Measurements from ENCODE around the gene TUBB8B. TPM values are rescaled to one million over a fixed set of nuclear protein-coding genes. Genes with fewer than 3 reads are reported as not detected.
"Not testable (repeated sequence)": the region's sequence is repeated elsewhere in the genome, so short reads cannot be mapped to it uniquely, and the experiment has no call there.

TUBB8B gene
- total and polyA plus RNA-seq, 2 donors (not counting 1 experiment from before 2014, with no cell fraction given): 0.49 to 1.6 TPM

DNA sequence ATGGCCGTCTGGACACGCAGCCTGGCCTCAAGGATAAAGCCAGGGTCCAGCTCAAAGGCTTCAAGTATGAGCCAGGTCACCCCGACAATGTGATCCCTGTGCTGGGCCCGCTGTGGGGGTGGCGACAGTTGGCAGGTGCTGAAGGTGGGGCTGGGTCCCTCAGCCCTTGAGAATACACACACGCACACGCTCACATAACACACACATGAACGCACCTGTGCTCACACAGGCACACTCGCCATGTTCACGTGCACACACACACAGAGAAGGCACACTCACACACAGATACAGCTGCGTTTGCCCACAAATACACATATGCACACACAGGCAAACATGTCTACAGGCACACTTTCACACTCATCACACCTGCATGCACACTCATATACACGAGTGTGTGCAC lies 35.4 kb upstream of the TUBB8B start:
- H3K27ac ChIP-seq (ENCODE audit: low read length in 2 of 2); H3K4me2 ChIP-seq (replicated peaks; ENCODE audit: low read depth, low read length, poor library complexity, severe bottlenecking); H3K4me1 ChIP-seq (ENCODE audit: control insufficient read depth in 2 of 2, insufficient read depth in 2 of 2, low read length in 2 of 2); H3K4me3 ChIP-seq (ENCODE audit: control extremely low read depth in 1 of 5, extremely low read depth in 1 of 5, insufficient read depth in 1 of 5, low read depth in 2 of 5, low read length in 4 of 5); intact Hi-C loops (cut with micrococcal nuclease); H3K9ac ChIP-seq (ENCODE audit: low read length); H3K36me3 ChIP-seq (replicated peaks in 1 of 2; ENCODE audit: control extremely low read depth in 1 of 2, control insufficient read depth in 1 of 2, extremely low read depth in 1 of 2, insufficient read depth in 2 of 2, low read length in 1 of 2); H3K79me2 ChIP-seq (ENCODE audit: control insufficient read depth, insufficient read depth, low read length); H3K4me3 Mint-ChIP-seq; ATAC-seq (ENCODE audit: low read depth); H3K27me3 Mint-ChIP-seq; H3K9me3 ChIP-seq (ENCODE audit: control extremely low read depth in 1 of 3, control insufficient read depth in 2 of 3, insufficient read depth in 1 of 3, low read length in 2 of 3); CTCF ChIA-PET; POLR2A ChIA-PET; H3K27ac Mint-ChIP-seq; H3K4me1 Mint-ChIP-seq; H3K27me3 ChIP-seq (replicated peaks in 1 of 4; ENCODE audit: control extremely low read depth in 1 of 4, control insufficient read depth in 3 of 4, insufficient read depth in 4 of 4, low read length in 3 of 4); H4K20me1 ChIP-seq (ENCODE audit: control insufficient read depth, insufficient read depth, low read length, poor library complexity, severe bottlenecking); DNase-seq; H2AFZ ChIP-seq (ENCODE audit: insufficient read depth, low read depth, low read length, poor library complexity, severe bottlenecking); H3K9me3 Mint-ChIP-seq (ENCODE audit: insufficient read depth): not testable (repeated sequence)
- WGBS (ENCODE audit: insufficient coverage): 86% methylated on average over 8 of the region's 12 CpGs

DNA sequence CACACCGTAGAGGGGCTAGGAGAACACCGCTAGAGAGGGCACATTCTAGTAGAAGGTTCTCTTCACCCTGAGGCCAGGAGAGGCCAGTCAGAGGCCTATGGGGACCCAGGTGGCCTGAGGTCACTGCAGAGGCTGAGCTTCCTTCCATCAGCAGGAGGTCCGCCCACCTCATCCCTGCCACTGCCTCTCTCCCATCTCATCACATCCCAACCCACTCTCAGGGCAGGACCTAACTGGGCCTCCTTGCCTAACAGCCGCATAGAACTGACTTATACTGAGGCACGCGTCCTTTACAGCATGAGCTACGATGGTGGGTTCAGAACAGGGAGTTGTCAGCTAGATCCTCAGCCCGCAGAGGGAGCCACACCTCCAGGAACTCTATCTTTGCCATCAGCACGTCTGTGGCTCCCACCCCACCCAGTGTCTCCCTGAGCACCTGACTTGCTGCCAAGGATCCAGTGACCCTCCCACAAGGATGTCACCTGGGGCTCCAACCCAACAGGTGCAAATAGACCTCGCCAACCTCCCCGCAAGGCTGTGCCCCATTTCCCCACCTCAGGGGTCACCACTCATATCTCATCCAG lies 33.3 kb upstream of the TUBB8B start:
- intact Hi-C loops (cut with micrococcal nuclease); H3K27me3 Mint-ChIP-seq; H3K36me3 ChIP-seq (replicated peaks in 1 of 2; ENCODE audit: control extremely low read depth in 1 of 2, control insufficient read depth in 1 of 2, extremely low read depth in 1 of 2, insufficient read depth in 2 of 2, low read length in 1 of 2); H3K9ac ChIP-seq (ENCODE audit: low read length); H3K9me3 ChIP-seq (ENCODE audit: control extremely low read depth in 1 of 3, control insufficient read depth in 2 of 3, insufficient read depth in 1 of 3, low read length in 2 of 3); H3K27ac Mint-ChIP-seq; POLR2A ChIA-PET; DNase-seq; ATAC-seq (ENCODE audit: low read depth); H3K4me1 Mint-ChIP-seq; H3K4me2 ChIP-seq (replicated peaks; ENCODE audit: low read depth, low read length, poor library complexity, severe bottlenecking); H2AFZ ChIP-seq (ENCODE audit: insufficient read depth, low read depth, low read length, poor library complexity, severe bottlenecking); H3K9me3 Mint-ChIP-seq (ENCODE audit: insufficient read depth); H3K79me2 ChIP-seq (ENCODE audit: control insufficient read depth, insufficient read depth, low read length); CTCF ChIA-PET; H4K20me1 ChIP-seq (ENCODE audit: control insufficient read depth, insufficient read depth, low read length, poor library complexity, severe bottlenecking); H3K27ac ChIP-seq (ENCODE audit: low read length in 2 of 2); H3K4me1 ChIP-seq (ENCODE audit: control insufficient read depth in 2 of 2, insufficient read depth in 2 of 2, low read length in 2 of 2); H3K4me3 ChIP-seq (ENCODE audit: control extremely low read depth in 1 of 5, extremely low read depth in 1 of 5, insufficient read depth in 1 of 5, low read depth in 2 of 5, low read length in 4 of 5); H3K4me3 Mint-ChIP-seq; H3K27me3 ChIP-seq (replicated peaks in 1 of 4; ENCODE audit: control extremely low read depth in 1 of 4, control insufficient read depth in 3 of 4, insufficient read depth in 4 of 4, low read length in 3 of 4): not testable (repeated sequence)
- WGBS (ENCODE audit: insufficient coverage): 79% methylated on average over 8 of the region's 11 CpGs

DNA sequence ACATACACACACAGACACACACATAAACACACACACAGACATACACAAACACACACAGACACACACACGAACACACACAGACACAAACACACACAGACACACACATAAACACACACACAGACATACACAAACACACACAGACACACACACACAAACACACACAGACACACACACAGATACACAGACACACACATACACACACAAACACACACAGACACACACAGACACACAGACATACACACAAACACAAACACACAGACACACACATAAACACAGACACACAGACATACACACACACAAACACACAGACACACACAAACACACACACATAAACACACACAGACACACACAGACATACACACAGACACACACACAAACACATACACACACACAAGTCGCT lies 31.5 kb upstream of the TUBB8B start:
- H3K4me3 ChIP-seq (ENCODE audit: control extremely low read depth in 1 of 5, extremely low read depth in 1 of 5, insufficient read depth in 1 of 5, low read depth in 2 of 5, low read length in 4 of 5); H3K27ac ChIP-seq (ENCODE audit: low read length in 2 of 2); H3K4me2 ChIP-seq (replicated peaks; ENCODE audit: low read depth, low read length, poor library complexity, severe bottlenecking); H3K9me3 ChIP-seq (ENCODE audit: control extremely low read depth in 1 of 3, control insufficient read depth in 2 of 3, insufficient read depth in 1 of 3, low read length in 2 of 3); H3K4me1 ChIP-seq (ENCODE audit: control insufficient read depth in 2 of 2, insufficient read depth in 2 of 2, low read length in 2 of 2); H3K79me2 ChIP-seq (ENCODE audit: control insufficient read depth, insufficient read depth, low read length); H3K36me3 ChIP-seq (replicated peaks in 1 of 2; ENCODE audit: control extremely low read depth in 1 of 2, control insufficient read depth in 1 of 2, extremely low read depth in 1 of 2, insufficient read depth in 2 of 2, low read length in 1 of 2); H3K4me3 Mint-ChIP-seq; ATAC-seq (ENCODE audit: low read depth); intact Hi-C loops (cut with micrococcal nuclease); H3K9me3 Mint-ChIP-seq (ENCODE audit: insufficient read depth); H3K9ac ChIP-seq (ENCODE audit: low read length); H4K20me1 ChIP-seq (ENCODE audit: control insufficient read depth, insufficient read depth, low read length, poor library complexity, severe bottlenecking); H3K27me3 ChIP-seq (replicated peaks in 1 of 4; ENCODE audit: control extremely low read depth in 1 of 4, control insufficient read depth in 3 of 4, insufficient read depth in 4 of 4, low read length in 3 of 4); POLR2A ChIA-PET; DNase-seq; H3K27ac Mint-ChIP-seq; H3K27me3 Mint-ChIP-seq; CTCF ChIA-PET; H3K4me1 Mint-ChIP-seq; H2AFZ ChIP-seq (ENCODE audit: insufficient read depth, low read depth, low read length, poor library complexity, severe bottlenecking): not testable (repeated sequence)
- 91% methylated on average over 2 of the region's 2 CpGs for WGBS (ENCODE audit: insufficient coverage)

DNA sequence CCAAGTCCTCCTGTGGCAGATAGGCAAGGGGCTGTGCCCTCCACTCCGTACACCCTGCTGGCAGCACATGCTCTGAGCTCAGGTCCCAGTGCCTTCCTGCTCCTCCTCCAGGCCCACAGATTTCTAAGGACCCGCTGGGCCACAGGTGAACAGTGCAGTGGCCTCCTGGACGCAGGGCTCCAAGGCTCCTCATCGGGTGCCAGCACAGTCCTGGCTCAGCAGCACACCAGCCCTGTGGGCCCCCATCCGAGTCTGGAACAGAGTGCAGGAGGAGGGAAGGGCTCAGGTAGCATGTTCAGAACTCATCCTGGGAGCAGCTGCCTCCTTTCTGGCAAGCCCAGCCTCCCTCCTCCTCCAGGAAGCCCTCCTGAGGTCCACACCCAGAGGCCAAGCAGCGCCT lies 30.8 kb upstream of the TUBB8B start:
- H3K9ac ChIP-seq (ENCODE audit: low read length); CTCF ChIA-PET; H4K20me1 ChIP-seq (ENCODE audit: control insufficient read depth, insufficient read depth, low read length, poor library complexity, severe bottlenecking); H3K9me3 Mint-ChIP-seq (ENCODE audit: insufficient read depth); H3K4me2 ChIP-seq (replicated peaks; ENCODE audit: low read depth, low read length, poor library complexity, severe bottlenecking); H3K4me1 ChIP-seq (ENCODE audit: control insufficient read depth in 2 of 2, insufficient read depth in 2 of 2, low read length in 2 of 2); H3K36me3 ChIP-seq (replicated peaks in 1 of 2; ENCODE audit: control extremely low read depth in 1 of 2, control insufficient read depth in 1 of 2, extremely low read depth in 1 of 2, insufficient read depth in 2 of 2, low read length in 1 of 2); H3K4me3 ChIP-seq (ENCODE audit: control extremely low read depth in 1 of 5, extremely low read depth in 1 of 5, insufficient read depth in 1 of 5, low read depth in 2 of 5, low read length in 4 of 5); H3K4me3 Mint-ChIP-seq; H3K9me3 ChIP-seq (ENCODE audit: control extremely low read depth in 1 of 3, control insufficient read depth in 2 of 3, insufficient read depth in 1 of 3, low read length in 2 of 3); ATAC-seq (ENCODE audit: low read depth); intact Hi-C loops (cut with micrococcal nuclease); H3K27me3 ChIP-seq (replicated peaks in 1 of 4; ENCODE audit: control extremely low read depth in 1 of 4, control insufficient read depth in 3 of 4, insufficient read depth in 4 of 4, low read length in 3 of 4); DNase-seq; H3K4me1 Mint-ChIP-seq; H2AFZ ChIP-seq (ENCODE audit: insufficient read depth, low read depth, low read length, poor library complexity, severe bottlenecking); H3K27ac Mint-ChIP-seq; POLR2A ChIA-PET; H3K79me2 ChIP-seq (ENCODE audit: control insufficient read depth, insufficient read depth, low read length); H3K27me3 Mint-ChIP-seq; H3K27ac ChIP-seq (ENCODE audit: low read length in 2 of 2): not testable (repeated sequence)
- WGBS (ENCODE audit: insufficient coverage): 86% methylated on average over 5 of the region's 6 CpGs

All from B cell (primary cell).